Left colon (tissue), 2 donors: ENCODE data around the gene UPF2. TPM values are rescaled to one million over a fixed set of nuclear protein-coding genes. Genes with fewer than 3 reads are reported as not detected.
"Not testable (repeated sequence)": the region's sequence is repeated elsewhere in the genome, so short reads cannot be mapped to it uniquely, and the experiment has no call there.

ENCODE experiments used
- ATAC-seq: fragments of 200-7000 bp; cut with Tn5 transposase; one replicate; pipeline ENCODE4 v1.9.1; 2020; ENCODE audit warnings: mild to moderate bottlenecking, moderate library complexity
- DNase-seq, 2 donors: peaks; one replicate each; pipeline ENCODE4 v3.0.0-alpha.2; 2020
- intact Hi-C, 2 donors: fragments of 100-400 bp; cut with DNase I in 1 of 2; cut with micrococcal nuclease in 1 of 2; formaldehyde crosslinking; loops; one replicate each; pipeline versions ENCODE4 v1.11.2 to v1.14.0; 2022; cut with DNase I, micrococcal nuclease
- total RNA-seq, 2 donors: library from RNA; stranded (reverse); fragmentation: NEBNext Ultra II Directional; extraction: Animal tissue kit (Norgen Biotek cat#: 25700); gene quantifications; one replicate each; pipeline ENCODE4 v1.2.1, GENCODE V29; 2021
- donor health status: DM: no; HTN: no; CAD: no.
- donor health status: DM: yes; HTN: yes; CAD: no.

UPF2 gene
- total RNA-seq, 2 donors from 2014 or later = 18.7 to 18.9 TPM

- DNase-seq (no peak), ATAC-seq (peak; percentile 64)
- intact Hi-C loops = loop anchor here in 1 of 2 donors (5.0 kb wide), 1 partner anchor 207 kb away; no protein-coding TSS in a partner anchor
These were observed 53.7 kb downstream of the UPF2 start for GRCh38 chr10:11988924-11989323.

- ATAC-seq (peak; percentile 82), DNase-seq (peak; percentile 53 to 87)
- intact Hi-C loops = loop anchor here in 1 of 2 donors (5.0 kb wide), 1 partner anchor 204 kb away; no protein-coding TSS in a partner anchor
These were observed 55.9 kb downstream of the UPF2 start for GRCh38 chr10:11986593-11987216.

GRCh38 chr10:11982253-11982652 lies 60.4 kb downstream of the UPF2 start:
- ATAC-seq (no peak), DNase-seq (no peak)
- intact Hi-C loops = loop anchor here in 1 of 2 donors (5.0 kb wide), 1 partner anchor 190 kb away; no protein-coding TSS in a partner anchor

GRCh38 chr10:11975795-11976194 lies 66.8 kb downstream of the UPF2 start:
- no peak for ATAC-seq
- intact Hi-C loops = no loop called here
- DNase-seq = no peak

- ATAC-seq, DNase-seq, intact Hi-C loops: not testable (repeated sequence)
These were observed 70.1 kb downstream of the UPF2 start for GRCh38 chr10:11972523-11972922.

GRCh38 chr10:11962176-11962575 lies 80.4 kb downstream of the UPF2 start:
- DNase-seq (no peak), ATAC-seq (no peak)
- intact Hi-C loops = no loop called here

GRCh38 chr10:11961771-11962170 lies 80.8 kb downstream of the UPF2 start:
- DNase-seq (no peak), ATAC-seq (no peak)
- intact Hi-C loops = no loop called here

GRCh38 chr10:11959966-11960365 lies 82.6 kb downstream of the UPF2 start:
- no peak for DNase-seq
- no peak for ATAC-seq
- intact Hi-C loops = no loop called here

GRCh38 chr10:11958956-11959355 lies 83.7 kb downstream of the UPF2 start:
- no peak for DNase-seq
- intact Hi-C loops = no loop called here
- peak; percentile 49 for ATAC-seq

- DNase-seq (no peak), ATAC-seq (no peak)
- intact Hi-C loops = no loop called here
These were observed 90.9 kb downstream of the UPF2 start for GRCh38 chr10:11951695-11952094.

- intact Hi-C loops = no loop called here
- DNase-seq (no peak), ATAC-seq (peak; percentile 34)
These were observed 92.1 kb downstream of the UPF2 start for GRCh38 chr10:11950325-11951018.

GRCh38 chr10:11949152-11949551 lies 93.5 kb downstream of the UPF2 start:
- ATAC-seq = no peak
- DNase-seq = no peak
- intact Hi-C loops = no loop called here

GRCh38 chr10:11946652-11947051 lies 96.0 kb downstream of the UPF2 start:
- intact Hi-C loops = no loop called here
- DNase-seq (no peak), ATAC-seq (no peak)

GRCh38 chr10:11936389-11937152 lies 106.0 kb downstream of the UPF2 start:
- DNase-seq (peak; percentile 45 to 49), ATAC-seq (peak; percentile 80)
- intact Hi-C loops = no loop called here

GRCh38 chr10:11934262-11934661 lies 108.3 kb downstream of the UPF2 start:
- peak; percentile 56 to 67 for DNase-seq
- ATAC-seq = peak; percentile 65
- intact Hi-C loops = no loop called here

- ATAC-seq = peak; percentile 79
- intact Hi-C loops = no loop called here
- peak; percentile 27 to 49 for DNase-seq
These were observed 108.9 kb downstream of the UPF2 start for GRCh38 chr10:11933577-11934223.

GRCh38 chr10:11931038-11931437 lies 111.6 kb downstream of the UPF2 start:
- ATAC-seq = no peak

GRCh38 chr10:11930312-11930978 lies 112.2 kb downstream of the UPF2 start:
- ATAC-seq = peak; percentile 32
- no peak for DNase-seq
- intact Hi-C loops = no loop called here

More at GRCh38 chr10:11931038-11931437, 111.6 kb downstream of the UPF2 start:
- intact Hi-C loops = no loop called here
- no peak for DNase-seq

- DNase-seq = no peak
- intact Hi-C loops = no loop called here
- no peak for ATAC-seq
These were observed 114.9 kb downstream of the UPF2 start for GRCh38 chr10:11927746-11928145.
